Progenitor cell of endocrine pancreas (in vitro differentiated cells): ENCODE measurements around the gene NRN1L. TPM values are rescaled to one million over a fixed set of nuclear protein-coding genes. Genes with fewer than 3 reads are reported as not detected.

ENCODE experiments used
- DNase-seq: peaks from one replicate; pipeline ENCODE4 v3.0.0; 2021; ENCODE audit warnings: low spot score; ENCODE audit not compliant: unreplicated experiment
- H3K27ac Mint-ChIP-seq: 2 replicates; pipeline ENCODE4 v1.8.0; 2021; ENCODE audit warnings: mild to moderate bottlenecking, moderate library complexity, mixed read lengths
- H3K27me3 Mint-ChIP-seq: 2 replicates; pipeline ENCODE4 v1.8.0; 2021; ENCODE audit warnings: mixed read lengths
- H3K36me3 Mint-ChIP-seq: 2 replicates; pipeline ENCODE4 v1.8.0; 2022; ENCODE audit warnings: mixed read lengths; ENCODE audit not compliant: insufficient read depth
- H3K4me1 Mint-ChIP-seq: 2 replicates; pipeline ENCODE4 v1.8.0; 2021; ENCODE audit warnings: low read depth, mixed read lengths
- H3K4me3 Mint-ChIP-seq: 2 replicates; pipeline ENCODE4 v1.8.0; 2021; ENCODE audit warnings: low read depth, mild to moderate bottlenecking, moderate library complexity, mixed read lengths
- H3K9me3 Mint-ChIP-seq: 2 replicates; pipeline ENCODE4 v1.8.0; 2021; ENCODE audit warnings: low read depth, mixed read lengths
- CTCF ChIP-seq: fragments of 200-600 bp; sonication (generic); IDR thresholded peaks from one replicate; pipeline ENCODE4 v1.5.0; 2021; ENCODE audit warnings: antibody characterized with exemption, mild to moderate bottlenecking; ENCODE audit not compliant: unreplicated experiment
- total RNA-seq: library from RNA; stranded (reverse); gene quantifications from 2 replicates; pipeline ENCODE4 v1.2.1, GENCODE V29; 2021

The NRN1L gene
- total RNA-seq, 1 donor from 2014 or later, result not detected

GRCh38 chr16:67846320-67847063 is 38.2 kb upstream of the NRN1L start, which contains the start of gene NUTF2:
Gene NUTF2, plus strand, starts transcription at chr16:67846933. Its CDS starts 18,198 bp downstream, at chr16:67865131.
- DNase-seq, result peak; percentile 97
- no peaks in the 10 kb centered on the region for H3K27me3 Mint-ChIP-seq
- H3K27ac Mint-ChIP-seq, result peak within 1 kb of the TSS; percentile 98
- no peaks in the 10 kb centered on the region for H3K9me3 Mint-ChIP-seq
- peak within 1 kb of the TSS; percentile 90 for H3K4me3 Mint-ChIP-seq
- peaks cover 41% of the 10 kb centered on the region for H3K4me1 Mint-ChIP-seq
- H3K36me3 Mint-ChIP-seq, result peaks cover 1% of the 10 kb centered on the region
- no peak for TF ChIP-seq CTCF

GRCh38 chr16:67847064-67847861 is 37.4 kb upstream of the NRN1L start, which contains the start of gene CENPT:
Gene CENPT, minus strand, starts transcription at chr16:67847693. Its CDS starts 13,834 bp downstream, at chr16:67833859.
- H3K4me3 Mint-ChIP-seq, result peak within 1 kb of the TSS; percentile 90
- peak within 1 kb of the TSS; percentile 98 for H3K27ac Mint-ChIP-seq
- TF ChIP-seq CTCF, result no peak
- H3K9me3 Mint-ChIP-seq, result no peaks in the 10 kb centered on the region
- no peak for DNase-seq
- peaks cover 1% of the 10 kb centered on the region for H3K36me3 Mint-ChIP-seq
- peaks cover 40% of the 10 kb centered on the region for H3K4me1 Mint-ChIP-seq
- H3K27me3 Mint-ChIP-seq, result no peaks in the 10 kb centered on the region

GRCh38 chr16:67848118-67848517 is 36.6 kb upstream of the NRN1L start:
- TF ChIP-seq CTCF, result no peak
- H3K4me1 Mint-ChIP-seq, result peaks cover 37% of the 10 kb centered on the region
- peak overlapping the region; percentile 90 for H3K4me3 Mint-ChIP-seq
- DNase-seq, result no peak
- H3K9me3 Mint-ChIP-seq, result no peaks in the 10 kb centered on the region
- H3K27ac Mint-ChIP-seq, result peak overlapping the region; percentile 98
- peaks cover 1% of the 10 kb centered on the region for H3K36me3 Mint-ChIP-seq
- H3K27me3 Mint-ChIP-seq, result no peaks in the 10 kb centered on the region

- Mint-ChIP-seq H3K4me1 (peaks cover 33% of the 10 kb centered on the region), H3K27ac (no peak overlapping the region), H3K27me3 (no peaks in the 10 kb centered on the region)
These were observed 31.0 kb upstream of the NRN1L start for GRCh38 chr16:67853670-67854069.

More at GRCh38 chr16:67853670-67854069, 31.0 kb upstream of the NRN1L start:
- Mint-ChIP-seq H3K4me3 (no peak overlapping the region), H3K36me3 (peaks cover 8% of the 10 kb centered on the region), H3K9me3 (no peaks in the 10 kb centered on the region)
- no peak for TF ChIP-seq CTCF
- no peak for DNase-seq
